HG03066 (cell line): Measurements from ENCODE around the gene DNAJC16.
"Not testable (repeated sequence)": the region's sequence is repeated elsewhere in the genome, so short reads cannot be mapped to it uniquely, and the experiment has no call there.

Source experiments
- ATAC-seq: cut with Tn5 transposase; IDR thresholded peaks from one replicate; pipeline ENCODE4 v1.9.1; 2021; ENCODE audit warnings: low read depth; ENCODE audit not compliant: unreplicated experiment

Gene DNAJC16

DNA sequence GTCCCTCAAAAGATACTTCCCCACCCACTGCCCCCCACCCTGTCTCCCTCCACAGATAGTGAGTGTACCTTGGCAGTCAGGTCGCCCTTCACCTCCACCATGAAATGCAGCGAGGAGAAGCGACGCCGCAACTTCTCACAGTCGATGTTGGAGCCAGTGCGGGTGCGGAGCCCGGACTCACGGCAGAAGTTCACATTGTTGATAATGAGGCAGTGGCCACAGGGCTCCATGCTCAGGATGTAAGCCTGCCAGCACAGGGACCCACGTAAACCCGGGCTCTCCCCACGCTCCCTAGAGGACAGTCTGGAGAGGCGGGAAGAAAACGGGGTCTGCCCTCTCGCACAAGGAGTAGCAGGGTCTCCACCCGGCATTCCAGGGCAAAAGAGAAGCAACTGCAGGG is 19.8 kb upstream of the DNAJC16 start:
- no peak for ATAC-seq

DNA sequence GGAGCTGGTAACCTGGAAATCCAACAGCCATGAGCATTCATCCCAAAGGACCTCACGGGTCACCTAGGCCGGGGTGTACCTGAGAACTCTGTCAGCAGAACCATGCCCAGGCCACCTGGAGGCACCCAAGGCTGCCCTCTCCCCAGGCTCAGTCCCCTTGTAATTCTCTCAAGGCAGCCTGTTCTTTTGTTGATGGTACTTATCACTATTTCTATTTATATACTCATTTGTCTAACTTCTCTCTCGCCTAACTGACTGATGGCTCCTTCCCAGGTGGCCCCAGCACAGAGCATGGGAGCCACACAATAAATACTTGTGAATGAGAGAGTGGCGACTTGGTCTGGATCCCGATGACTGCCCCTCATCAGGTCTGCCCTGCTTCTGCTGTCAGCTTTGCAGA is 19.4 kb upstream of the DNAJC16 start:
- ATAC-seq: no peak

DNA sequence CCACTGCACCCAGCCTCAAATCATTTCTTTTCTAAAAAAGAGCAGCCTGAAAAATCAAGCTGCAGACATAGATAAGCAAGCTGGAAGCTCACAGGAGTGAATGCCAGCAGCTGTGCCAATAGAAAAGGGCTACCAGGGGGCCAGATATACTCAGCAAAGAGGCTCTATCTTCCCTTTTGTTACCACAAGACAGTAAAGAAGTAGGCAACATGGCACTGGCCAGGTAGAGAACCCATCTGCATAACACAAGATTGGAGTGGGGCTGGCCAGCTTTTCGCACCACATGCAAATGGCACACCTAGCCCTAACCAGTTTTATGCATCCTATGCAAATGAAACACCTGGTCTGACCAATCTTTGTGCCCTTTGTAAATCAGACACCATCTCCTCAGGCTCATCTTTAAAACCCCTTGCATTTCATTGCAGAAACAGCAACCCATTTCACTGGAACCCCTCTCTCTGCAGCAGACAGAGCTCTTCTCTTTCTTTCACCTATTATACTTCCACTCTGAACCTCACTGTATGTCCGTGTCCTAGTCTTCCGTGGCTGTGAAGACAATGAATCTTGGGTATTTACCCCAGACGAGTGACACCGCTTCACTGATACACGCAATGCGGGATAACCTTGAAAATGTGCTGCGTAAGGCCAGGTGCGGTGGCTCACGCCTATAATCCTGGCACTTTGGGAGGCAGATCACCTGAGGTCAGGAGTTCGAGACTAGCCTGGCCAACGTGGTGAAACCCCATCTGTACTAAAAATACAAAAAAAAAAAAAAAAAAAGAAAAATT is 17.8 kb upstream of the DNAJC16 start:
- no peak for ATAC-seq

DNA sequence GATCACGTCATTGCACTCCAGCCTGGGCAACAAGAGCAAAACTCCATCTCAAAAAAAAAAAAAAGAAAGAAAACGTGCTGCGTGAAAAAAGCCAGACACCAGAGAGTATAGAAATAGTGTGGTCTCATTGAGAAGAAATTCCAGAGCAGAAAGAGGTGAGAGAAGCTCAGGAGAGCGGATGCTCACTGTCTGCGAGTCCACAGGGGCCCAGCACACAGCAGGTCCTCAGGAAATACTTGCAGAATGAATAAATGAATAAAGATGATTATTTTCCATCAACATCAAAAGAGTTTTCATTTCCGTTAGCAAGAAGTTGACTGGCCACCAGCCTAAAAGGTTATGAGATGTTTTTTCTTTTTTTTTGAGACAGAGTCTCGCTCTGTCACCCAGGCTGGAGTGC is 17.1 kb upstream of the DNAJC16 start:
- no peak for ATAC-seq

DNA sequence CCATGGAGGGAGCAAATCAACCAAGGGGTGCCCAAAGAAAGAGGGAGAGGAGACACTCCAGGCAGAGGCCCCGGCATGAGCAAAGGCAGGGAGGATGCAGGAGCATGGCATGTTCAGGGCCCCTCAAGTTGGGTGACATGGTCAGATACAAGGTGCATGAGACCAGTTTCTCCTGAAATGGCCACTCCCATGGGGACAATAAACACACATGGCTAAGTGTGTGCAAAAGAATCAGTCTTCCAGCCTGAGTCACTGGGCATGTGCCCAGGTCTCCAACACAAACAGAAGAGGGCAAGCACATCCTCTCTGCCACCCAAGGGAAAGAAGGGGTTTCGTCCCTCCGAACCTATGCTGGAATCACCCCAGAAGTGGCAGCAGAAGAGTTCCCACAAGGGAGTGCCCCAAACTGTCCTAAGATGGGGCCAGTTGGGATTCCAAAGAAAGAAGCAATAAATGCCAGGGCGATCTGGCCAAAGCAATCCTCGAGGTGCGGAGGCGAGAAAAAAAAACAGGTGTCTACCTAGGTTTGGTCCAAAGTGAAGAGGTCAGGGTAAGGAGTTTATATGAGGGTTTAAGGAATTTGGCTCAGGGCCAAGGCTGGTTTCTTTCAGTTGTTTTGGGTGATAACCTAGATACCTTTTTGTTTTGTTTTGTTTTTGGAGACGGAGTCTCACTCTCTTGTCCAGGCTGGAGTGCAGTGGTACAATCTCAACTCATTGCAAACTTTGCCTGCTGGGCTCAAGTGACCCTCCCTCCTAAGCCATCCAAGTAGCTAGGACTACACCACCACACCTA is 15.8 kb upstream of the DNAJC16 start:
- no peak for ATAC-seq

DNA sequence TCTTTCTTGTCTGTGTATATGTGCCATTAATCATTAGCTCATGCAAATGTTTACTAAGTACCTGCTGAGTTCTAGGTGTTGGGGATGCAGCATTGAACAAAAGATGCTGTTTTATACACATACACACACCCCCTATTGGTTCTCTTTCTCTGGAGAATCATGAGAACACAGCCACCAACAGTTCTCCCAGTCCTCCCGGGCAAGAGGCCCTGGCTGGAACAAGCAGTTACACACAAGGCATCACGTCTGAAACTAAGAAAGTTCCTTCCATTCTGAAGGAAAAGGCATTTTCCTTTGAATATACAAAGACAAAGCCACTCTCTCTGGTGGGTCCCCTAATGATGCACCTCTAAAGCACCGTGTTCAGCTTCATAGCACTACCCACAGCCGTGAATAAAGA is 13.5 kb upstream of the DNAJC16 start:
- no peak for ATAC-seq

- ATAC-seq: no peak
Measured at GRCh38 chr1:15513919-15514318, 12.7 kb upstream of the DNAJC16 start.

- ATAC-seq: not testable (repeated sequence)
Measured at GRCh38 chr1:15514557-15514956, 12.1 kb upstream of the DNAJC16 start.

DNA sequence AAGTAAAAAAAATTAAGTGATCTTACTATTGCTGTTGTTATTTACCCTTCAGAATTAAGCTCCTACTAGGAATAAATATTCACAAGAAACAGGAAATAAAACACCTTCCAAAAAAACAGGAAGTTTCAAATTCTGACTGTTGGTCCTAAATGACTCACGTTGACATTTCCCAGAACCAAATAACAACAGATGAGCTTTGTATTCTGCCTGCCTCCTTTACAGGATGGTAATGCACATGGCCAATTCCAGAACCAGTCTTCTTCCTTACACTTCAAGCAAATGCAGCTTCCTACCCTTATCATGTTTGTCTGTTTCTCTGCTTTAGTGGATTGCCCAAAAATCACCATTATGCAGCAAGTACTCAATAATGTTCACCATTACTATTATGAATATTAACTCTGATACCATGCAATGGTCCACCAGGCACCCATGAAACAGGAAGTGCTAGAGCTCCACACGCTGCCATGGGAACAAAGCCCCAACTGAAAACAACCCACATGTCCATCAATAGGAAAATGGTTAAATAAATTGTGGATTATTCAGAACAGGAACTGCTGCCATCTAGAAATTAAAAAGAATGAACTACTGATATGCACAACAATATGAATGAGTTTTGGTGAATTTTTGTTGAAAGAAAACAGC is 11.5 kb upstream of the DNAJC16 start:
- ATAC-seq: no peak

DNA sequence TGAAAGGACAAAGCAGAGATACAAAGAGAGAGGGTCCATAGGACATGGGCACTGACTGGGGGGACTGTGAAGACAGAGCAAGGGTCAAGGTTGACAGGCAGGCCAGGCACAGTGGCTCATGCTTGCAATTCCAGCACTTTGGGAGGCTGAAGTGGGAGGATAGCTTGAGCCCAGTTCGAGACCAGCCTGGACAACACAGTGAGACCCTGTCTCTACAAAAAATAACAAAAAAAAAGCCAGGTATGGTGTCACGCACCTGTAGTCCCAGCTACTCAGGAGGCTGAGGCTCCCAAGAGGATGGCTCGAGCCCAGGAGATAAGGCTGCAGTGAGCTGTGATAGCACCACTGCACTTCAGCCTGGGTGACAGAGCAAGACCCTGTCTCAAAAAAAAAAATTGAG is 7.0 kb upstream of the DNAJC16 start:
- no peak for ATAC-seq

- not testable (repeated sequence) for ATAC-seq
Measured at GRCh38 chr1:15521206-15521906, 5.3 kb upstream of the DNAJC16 start.

- ATAC-seq: no peak
Measured at GRCh38 chr1:15522551-15522950, 4.1 kb upstream of the DNAJC16 start.

DNA sequence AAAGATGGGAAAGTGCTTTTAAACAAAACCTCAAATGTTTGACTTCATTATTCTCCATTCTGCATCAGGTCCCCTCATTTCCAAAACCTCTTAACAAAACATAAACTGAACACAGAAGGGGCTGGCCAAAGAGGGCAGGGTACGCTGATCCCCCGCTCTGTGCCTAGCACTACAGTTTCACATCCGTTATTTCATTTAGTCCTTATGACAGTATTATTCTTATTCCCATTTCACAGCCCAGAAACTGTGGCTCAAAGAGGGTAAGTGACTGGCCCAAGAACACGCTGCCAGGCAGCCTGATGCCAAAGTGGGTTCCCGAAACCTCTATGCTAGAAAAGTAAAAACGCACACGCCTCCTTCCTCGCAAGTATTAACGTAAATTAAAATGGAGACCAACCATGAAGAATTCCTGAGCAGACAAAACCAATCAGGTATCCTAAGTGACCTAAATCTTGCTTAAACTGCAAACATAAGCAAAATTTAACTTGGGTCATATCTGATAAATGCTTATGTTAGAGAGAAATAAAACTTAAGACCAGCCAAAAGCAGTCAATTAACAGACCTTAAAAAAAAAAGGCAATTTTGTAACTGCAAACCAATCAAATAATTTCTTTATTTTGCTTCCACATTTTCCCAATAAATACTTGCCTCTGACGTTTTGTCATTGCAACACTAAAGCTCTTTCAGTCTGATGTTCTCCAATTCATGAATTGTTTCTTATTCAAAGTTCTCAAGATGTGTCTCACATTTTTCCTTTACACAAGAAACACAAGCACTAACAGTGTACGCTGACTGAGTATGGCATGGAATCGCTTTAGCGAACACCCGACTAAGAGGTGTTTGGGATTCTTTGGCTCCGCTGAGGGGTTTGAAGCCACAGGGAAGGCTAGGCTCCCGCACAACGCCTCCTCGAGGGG is 3.3 kb upstream of the DNAJC16 start:
- no peak for ATAC-seq

DNA sequence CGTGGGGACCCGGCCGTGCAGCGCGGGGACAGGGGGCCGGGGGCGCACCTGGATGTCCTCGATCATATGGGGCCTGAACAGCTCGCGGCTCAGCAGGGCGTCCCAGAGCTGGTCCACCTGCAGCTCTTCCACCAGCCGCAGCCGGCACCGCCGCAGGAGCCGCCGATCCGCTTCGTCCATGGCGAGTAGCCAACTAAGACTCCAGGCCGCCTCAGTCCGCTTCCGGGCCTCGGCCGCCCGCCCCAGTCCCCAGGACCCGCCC is 2.7 kb upstream of the DNAJC16 start, which contains the start of gene CASP9:
Gene CASP9, minus strand, starts transcription at position 195 of the 262 bp plus-strand sequence. Its CDS starts 15 bp downstream, at position 180.
- peak; percentile 1 for ATAC-seq

GRCh38 chr1:15524283-15525049 is 2.2 kb upstream of the DNAJC16 start:
- ATAC-seq: peak; percentile 40

DNA sequence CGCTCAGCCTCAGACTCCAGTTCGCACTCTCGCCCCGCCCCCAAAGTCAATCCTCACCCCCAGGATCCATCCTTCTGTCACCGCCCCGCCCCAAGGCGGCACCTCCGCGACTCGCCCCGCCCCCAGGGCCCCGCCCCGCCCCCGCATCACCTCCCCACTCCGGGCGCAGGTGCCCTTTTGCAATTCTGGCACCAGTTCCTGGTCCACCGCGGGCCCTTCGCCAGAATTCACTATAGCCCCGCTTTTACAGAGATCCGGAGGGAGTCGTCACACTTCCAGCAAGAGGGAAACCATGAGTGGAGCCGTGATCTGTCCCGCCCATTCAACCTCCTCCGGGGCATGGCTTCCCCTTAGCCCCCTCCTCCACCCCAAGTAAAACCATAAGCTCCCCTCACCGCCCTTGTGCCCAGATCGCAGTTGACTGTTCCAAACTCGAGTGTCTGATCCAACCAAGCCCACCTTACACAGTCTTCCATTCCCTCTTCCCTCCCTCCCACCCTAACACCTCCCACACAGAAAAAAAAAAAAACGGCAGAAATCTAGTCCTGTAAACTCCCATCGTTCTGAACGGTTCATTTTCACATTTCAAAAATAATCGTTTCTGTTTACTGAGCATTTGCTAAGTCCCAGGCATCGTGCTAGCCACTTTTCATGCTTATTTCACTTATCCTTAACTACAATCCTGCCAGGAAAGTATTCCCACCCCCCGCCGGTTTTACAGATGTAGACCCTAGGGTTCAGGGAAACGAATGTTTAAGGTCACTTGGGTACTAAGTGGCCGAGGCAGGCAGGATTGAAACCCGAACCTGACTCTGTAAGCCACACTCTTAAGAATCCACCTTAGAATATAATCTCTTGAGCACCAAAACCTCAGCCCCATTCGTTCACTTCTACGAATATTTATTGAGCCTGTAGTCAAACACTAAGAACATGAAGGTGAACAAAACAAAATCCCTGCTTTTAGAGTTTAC is 1.3 kb upstream of the DNAJC16 start:
- peak; percentile 37 for ATAC-seq

DNA sequence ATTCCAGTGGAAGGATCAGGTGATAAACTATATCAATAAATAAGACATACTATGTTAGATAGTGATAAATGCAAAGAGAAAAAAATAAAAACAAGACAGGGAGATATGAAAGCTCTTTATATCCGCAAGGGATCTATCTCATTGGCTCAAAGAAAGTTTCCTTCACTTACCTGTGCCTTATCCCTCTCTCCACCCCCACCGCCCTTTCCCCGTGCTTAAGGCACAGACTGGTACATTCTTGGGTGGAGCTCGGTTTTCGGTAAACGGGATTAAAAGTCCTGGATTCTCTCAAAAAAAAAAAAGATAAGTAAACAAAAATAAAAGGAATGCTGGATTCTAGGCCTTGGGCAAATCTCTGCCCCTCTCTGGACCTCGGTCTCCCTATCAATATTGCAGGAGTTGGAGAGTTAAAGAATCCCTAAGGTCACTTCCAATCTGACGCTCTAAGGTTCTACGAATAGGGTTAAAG is 593 bp upstream of the DNAJC16 start:
- no peak for ATAC-seq

GRCh38 chr1:15531003-15531402 is 4.4 kb downstream of the DNAJC16 start:
- no peak for ATAC-seq
